WTC11 (cell line): ENCODE measurements around the gene RAB22A. TPM values are rescaled to one million over a fixed set of nuclear protein-coding genes. Genes with fewer than 3 reads are reported as not detected.

Experiments used
- ATAC-seq: fragments of 200-7000 bp; cut with Tn5 transposase; 2 replicates; pipeline ENCODE4 v1.10.0; 2021; ENCODE audit warnings: mild to moderate bottlenecking, moderate library complexity
- CTCF ChIA-PET: fragments of 300-600 bp; sonication (Branson Sonifier 250); formaldehyde crosslinking; loops from one replicate; lab custom pipeline; 2021; ENCODE audit warnings: antibody characterized with exemption; lab: Charles Lee
- POLR2A ChIA-PET: fragments of 350-600 bp; sonication (Branson Sonifier 250); formaldehyde crosslinking; loops from one replicate; lab custom pipeline; 2021; ENCODE audit warnings: antibody characterized with exemption; lab: Charles Lee
- DNase-seq: peaks from one replicate; pipeline ENCODE4 v3.0.0; 2021; ENCODE audit warnings: low spot score
- H3K27ac Mint-ChIP-seq: 2 replicates; pipeline ENCODE4 v1.8.0; 2021; ENCODE audit warnings: mixed read lengths
- H3K27me3 Mint-ChIP-seq: 2 replicates; pipeline ENCODE4 v1.8.0; 2021; ENCODE audit warnings: low read depth, mild to moderate bottlenecking, moderate library complexity, mixed read lengths
- H3K36me3 Mint-ChIP-seq: 2 replicates; pipeline ENCODE4 v1.8.0; 2021; ENCODE audit warnings: mixed read lengths
- H3K4me1 Mint-ChIP-seq: 2 replicates; pipeline ENCODE4 v1.8.0; 2022; ENCODE audit warnings: mixed read lengths
- H3K4me3 Mint-ChIP-seq: 2 replicates; pipeline ENCODE4 v1.8.0; 2021; ENCODE audit warnings: mild to moderate bottlenecking, moderate library complexity, mixed read lengths
- H3K9me3 Mint-ChIP-seq: 2 replicates; pipeline ENCODE4 v1.8.0; 2021; ENCODE audit warnings: mixed read lengths
- ATF1 ChIP-seq: sonication (generic); formaldehyde crosslinking; IDR thresholded peaks from 2 replicates; pipeline ENCODE4 v1.8.1; 2023; ENCODE audit warnings: mild to moderate bottlenecking, moderate library complexity, missing genetic modification reagents
- CBFB ChIP-seq: sonication (generic); formaldehyde crosslinking; IDR thresholded peaks from 2 replicates; pipeline ENCODE4 v1.8.1; 2022; ENCODE audit warnings: mild to moderate bottlenecking, low read depth, missing genetic modification reagents
- CREB1 ChIP-seq: sonication (generic); formaldehyde crosslinking; IDR thresholded peaks from 2 replicates; pipeline ENCODE4 v1.8.0; 2023; ENCODE audit warnings: mild to moderate bottlenecking, missing genetic modification reagents
- E2F4 ChIP-seq: sonication (generic); formaldehyde crosslinking; IDR thresholded peaks from 2 replicates; pipeline ENCODE4 v1.8.1; 2022; ENCODE audit warnings: low read depth, mild to moderate bottlenecking, moderate library complexity, missing genetic modification reagents, borderline replicate concordance
- ETV6 ChIP-seq: sonication (generic); formaldehyde crosslinking; IDR thresholded peaks from 2 replicates; pipeline ENCODE4 v1.8.1; 2022; ENCODE audit warnings: mild to moderate bottlenecking, missing genetic modification reagents
- FOXP1 ChIP-seq: sonication (generic); formaldehyde crosslinking; IDR thresholded peaks from 2 replicates; pipeline ENCODE4 v1.8.0; 2022; ENCODE audit warnings: missing genetic modification reagents, mild to moderate bottlenecking, moderate library complexity, borderline replicate concordance
- GABPB1 ChIP-seq: sonication (generic); formaldehyde crosslinking; IDR thresholded peaks from 2 replicates; pipeline ENCODE4 v1.8.1; 2023; ENCODE audit warnings: mild to moderate bottlenecking, missing genetic modification reagents
- GRHL2 ChIP-seq: fragments of 250-450 bp; sonication (Bioruptor Pico); IDR thresholded peaks from 2 replicates; pipeline ENCODE4 v1.8.0; 2022; ENCODE audit warnings: mild to moderate bottlenecking, moderate library complexity; ENCODE audit not compliant: insufficient replicate concordance, severe bottlenecking
- HMGA2 ChIP-seq: fragments of 250-450 bp; sonication (Bioruptor Pico); IDR thresholded peaks from 2 replicates; pipeline ENCODE4 v1.4.0; 2021; ENCODE audit warnings: mild to moderate bottlenecking, moderate library complexity
- HMGXB4 ChIP-seq: sonication (generic); formaldehyde crosslinking; IDR thresholded peaks from 2 replicates; pipeline ENCODE4 v1.8.1; 2023; ENCODE audit warnings: mild to moderate bottlenecking, moderate library complexity, missing genetic modification reagents
- JAZF1 ChIP-seq: fragments of 250-450 bp; sonication (Bioruptor Pico); IDR thresholded peaks from 2 replicates; pipeline ENCODE4 v1.9.0; 2021; ENCODE audit warnings: moderate library complexity, mild to moderate bottlenecking, inconsistent platforms
- JUN ChIP-seq: sonication (generic); formaldehyde crosslinking; IDR thresholded peaks from 2 replicates; pipeline ENCODE4 v1.8.0; 2023; ENCODE audit warnings: mild to moderate bottlenecking, missing genetic modification reagents
- NFYB ChIP-seq: sonication (generic); formaldehyde crosslinking; conservative IDR thresholded peaks from 2 replicates; pipeline ENCODE4 v1.8.0; 2022; ENCODE audit warnings: low read depth, missing genetic modification reagents
- NR2C2 ChIP-seq: sonication (generic); formaldehyde crosslinking; IDR thresholded peaks from 2 replicates; pipeline ENCODE4 v1.8.0; 2022; ENCODE audit warnings: mild to moderate bottlenecking, missing genetic modification reagents
- NR3C1 ChIP-seq: sonication (generic); formaldehyde crosslinking; conservative IDR thresholded peaks from 2 replicates; pipeline ENCODE4 v1.8.1; 2023; ENCODE audit warnings: low read depth, mild to moderate bottlenecking, missing genetic modification reagents
- TP53 ChIP-seq: sonication (generic); formaldehyde crosslinking; IDR thresholded peaks from 2 replicates; pipeline ENCODE4 v1.8.1; 2023; ENCODE audit warnings: mild to moderate bottlenecking, missing genetic modification reagents
- USF2 ChIP-seq: sonication (generic); formaldehyde crosslinking; IDR thresholded peaks from 2 replicates; pipeline ENCODE4 v1.8.1; 2023; ENCODE audit warnings: mild to moderate bottlenecking, missing genetic modification reagents, moderate library complexity
- ZBTB21 ChIP-seq: sonication (generic); formaldehyde crosslinking; IDR thresholded peaks from 2 replicates; pipeline ENCODE4 v1.8.1; 2023; ENCODE audit warnings: mild to moderate bottlenecking, missing genetic modification reagents, borderline replicate concordance
- ZMAT4 ChIP-seq: fragments of 250-450 bp; sonication (Bioruptor Pico); IDR thresholded peaks from 2 replicates; pipeline ENCODE4 v1.9.0; 2021; ENCODE audit warnings: mild to moderate bottlenecking
- ZNF317 ChIP-seq: sonication (generic); formaldehyde crosslinking; IDR thresholded peaks from 2 replicates; pipeline ENCODE4 v1.8.1; 2023; ENCODE audit warnings: low read depth, mild to moderate bottlenecking, moderate library complexity, missing genetic modification reagents, borderline replicate concordance
- ZNF425 ChIP-seq: fragments of 250-450 bp; sonication (Bioruptor Pico); conservative IDR thresholded peaks from 2 replicates; pipeline ENCODE4 v1.9.0; 2021; ENCODE audit warnings: mild to moderate bottlenecking
- ZNF512 ChIP-seq: sonication (generic); formaldehyde crosslinking; IDR thresholded peaks from 2 replicates; pipeline ENCODE4 v1.8.1; 2022; ENCODE audit warnings: missing genetic modification reagents, borderline replicate concordance
- ZNF532 ChIP-seq: fragments of 250-450 bp; sonication (Bioruptor Pico); IDR thresholded peaks from 2 replicates; pipeline ENCODE4 v1.9.0; 2021; ENCODE audit warnings: mild to moderate bottlenecking, borderline replicate concordance
- total RNA-seq: library from RNA; stranded (reverse); gene quantifications from 3 replicates; pipeline ENCODE4 v1.2.3, GENCODE V29; 2021

RAB22A gene
- total RNA-seq, 1 experiment from 2014 or later, result 6.0 TPM

GRCh38 chr20:58325912-58326311, 16.4 kb downstream of the RAB22A start:
- peaks cover 14% of the 10 kb centered on the region for H3K4me1 Mint-ChIP-seq
- ChIA-PET CTCF (no interaction called here), POLR2A (no interaction called here)
- H3K27me3 Mint-ChIP-seq, result no peaks in the 10 kb centered on the region
- ATAC-seq (no peak), DNase-seq (no peak)
- H3K36me3 Mint-ChIP-seq, result no peaks in the 10 kb centered on the region
- H3K9me3 Mint-ChIP-seq, result no peaks in the 10 kb centered on the region
- no peak overlapping the region for H3K4me3 Mint-ChIP-seq
- H3K27ac Mint-ChIP-seq, result no peak overlapping the region; the same call in 1 of the 2 replicates
- no peak for TF ChIP-seq CREB1 (CRISPR knock-in tag)
- TF ChIP-seq ZNF512, result no peak
- no peak for TF ChIP-seq ATF1 (CRISPR knock-in tag)
- TF ChIP-seq ZNF425, result no peak
- no peak for TF ChIP-seq TP53
- TF ChIP-seq ZBTB21 (CRISPR knock-in tag), result no peak
- no peak for TF ChIP-seq ZMAT4 (CRISPR knock-in tag)
- TF ChIP-seq NFYB, result no peak
- no peak for TF ChIP-seq HMGA2 (CRISPR knock-in tag)
- TF ChIP-seq E2F4, result no peak
- no peak for TF ChIP-seq GRHL2 (CRISPR knock-in tag)
- no peak for TF ChIP-seq ZNF317 (CRISPR knock-in tag)

GRCh38 chr20:58327211-58327610, 17.7 kb downstream of the RAB22A start:
- CTCF ChIA-PET, result no interaction called here
- no peaks in the 10 kb centered on the region for H3K36me3 Mint-ChIP-seq
- no peak for TF ChIP-seq NR3C1 (CRISPR knock-in tag)
- no peak for TF ChIP-seq JUN (CRISPR knock-in tag)
- no peak for TF ChIP-seq USF2 (CRISPR knock-in tag)
- no peak for TF ChIP-seq HMGXB4 (CRISPR knock-in tag)
- TF ChIP-seq GABPB1 (CRISPR knock-in tag), result no peak
- no peak for TF ChIP-seq ZNF532 (CRISPR knock-in tag)
- TF ChIP-seq CBFB (CRISPR knock-in tag), result no peak
- TF ChIP-seq FOXP1 (CRISPR knock-in tag), result no peak
- TF ChIP-seq NR2C2 (CRISPR knock-in tag), result no peak
- TF ChIP-seq JAZF1, result no peak
- TF ChIP-seq ETV6 (CRISPR knock-in tag), result no peak
- TF ChIP-seq, all 79 proteins: peak for 0
- no peaks in the 10 kb centered on the region for H3K9me3 Mint-ChIP-seq
- H3K27ac Mint-ChIP-seq, result peak overlapping the region; percentile 52
- no peaks in the 10 kb centered on the region for H3K27me3 Mint-ChIP-seq
- DNase-seq (no peak), ATAC-seq (no peak)
- POLR2A ChIA-PET, result no interaction called here
- peaks cover 14% of the 10 kb centered on the region for H3K4me1 Mint-ChIP-seq
- H3K4me3 Mint-ChIP-seq, result no peak overlapping the region
